Stimulated activated effector memory CD8-positive, alpha-beta T cell treated with anti-CD3 and anti-CD28 coated beads, Interleukin-12 subunit alpha, Interleukin-12 subunit beta, amount 100 ng/mL, for 72 hours (primary cell): ENCODE data around the gene SPDYC.
A peak's percentile ranks its signal among the peaks of the same experiment; 100 is the strongest.

Source experiments
- ATAC-seq: fragments of 150-1000 bp; cut with Tn5 transposase; 2 replicates; pipeline ENCODE4 v1.10.0; 2021
- DNase-seq, 2 donors: peaks; one replicate each; pipeline ENCODE4 v3.0.0; 2021 to 2022; ENCODE audit warnings: low spot score in 2 of 2
- H3K27ac Mint-ChIP-seq: one replicate; pipeline ENCODE4 v1.8.0; 2022; ENCODE audit warnings: mild to moderate bottlenecking, mixed read lengths
- H3K36me3 Mint-ChIP-seq: one replicate; pipeline ENCODE4 v1.8.0; 2022; ENCODE audit warnings: mild to moderate bottlenecking, mixed read lengths
- H3K4me1 Mint-ChIP-seq: one replicate; pipeline ENCODE4 v1.8.0; 2022; ENCODE audit warnings: mixed read lengths
- H3K4me3 Mint-ChIP-seq: one replicate; pipeline ENCODE4 v1.8.0; 2022; ENCODE audit warnings: mild to moderate bottlenecking, mixed read lengths
- H3K9me3 Mint-ChIP-seq: one replicate; pipeline ENCODE4 v1.8.0; 2022; ENCODE audit warnings: mixed read lengths

SPDYC gene

DNA sequence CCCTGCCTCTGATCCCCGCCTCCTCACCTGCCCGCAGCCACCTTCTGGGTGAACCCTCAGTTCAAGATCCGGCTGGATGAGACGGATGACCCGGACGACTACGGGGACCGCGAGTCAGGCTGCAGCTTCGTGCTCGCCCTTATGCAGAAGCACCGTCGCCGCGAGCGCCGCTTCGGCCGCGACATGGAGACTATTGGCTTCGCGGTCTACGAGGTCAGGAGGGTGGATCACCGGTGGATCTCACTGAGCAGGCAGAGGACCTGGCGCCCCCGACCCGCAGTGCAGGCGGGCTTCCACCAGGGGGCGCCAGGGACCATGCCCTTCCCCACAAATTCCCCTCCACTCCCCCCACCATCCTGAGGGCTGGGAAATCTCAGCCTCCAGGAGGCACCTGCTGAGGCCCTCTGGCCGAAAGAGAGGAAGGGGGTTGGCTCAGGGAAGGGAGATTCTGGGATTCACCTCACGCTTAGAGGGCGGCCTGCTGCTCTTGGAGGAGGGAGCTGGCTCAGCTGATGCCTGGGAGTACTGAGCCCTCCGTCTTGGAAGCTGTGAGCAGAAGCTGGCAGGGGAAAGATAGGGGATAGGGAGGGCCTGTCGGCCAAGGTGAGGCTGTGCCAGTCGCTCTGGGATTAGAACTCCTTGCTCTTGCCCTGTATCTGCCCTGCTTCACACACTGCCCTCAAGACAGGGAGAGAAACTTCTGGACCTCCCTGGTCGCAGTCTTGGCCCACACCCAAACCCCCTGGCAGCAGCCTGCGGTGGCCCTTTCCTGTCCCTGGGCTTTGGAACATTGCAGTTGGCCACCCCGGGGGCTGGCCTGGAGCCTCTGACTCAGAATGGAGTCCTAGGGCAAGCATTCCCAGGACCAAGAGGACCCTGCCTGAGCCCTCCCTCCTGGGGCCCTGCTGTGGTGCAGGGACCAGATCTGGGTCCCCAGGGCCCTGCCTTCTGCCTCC, 34.9 kb downstream of the SPDYC start:
- Mint-ChIP-seq H3K4me3 (no peak overlapping the region), H3K27ac (peak overlapping the region; percentile 56), H3K36me3 (peaks cover 57% of the 10 kb centered on the region), H3K9me3 (no peaks in the 10 kb centered on the region), H3K4me1 (peaks cover 22% of the 10 kb centered on the region)
- DNase-seq (peak; percentile 40 to 79), ATAC-seq (peak; percentile 65)

DNA sequence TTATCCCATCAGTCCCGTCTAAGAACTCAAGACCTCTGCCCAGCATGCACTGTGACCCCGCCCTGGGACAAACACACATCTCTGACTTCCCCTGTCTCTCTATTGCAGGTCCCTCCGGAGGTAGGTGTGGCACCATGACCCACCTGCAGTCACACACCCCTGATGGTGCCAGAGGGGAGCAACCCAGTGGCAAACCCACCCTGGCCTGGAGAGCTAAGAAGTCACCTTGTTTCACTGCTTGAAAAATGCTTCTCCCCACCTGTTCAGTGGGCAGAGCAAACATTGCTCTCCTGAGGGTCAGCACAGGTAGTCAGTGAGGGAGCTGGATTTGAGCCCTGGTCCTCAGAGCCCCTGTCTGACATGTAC, 35.6 kb downstream of the SPDYC start:
- Mint-ChIP-seq H3K27ac (no peak overlapping the region), H3K36me3 (peaks cover 57% of the 10 kb centered on the region), H3K4me1 (peaks cover 22% of the 10 kb centered on the region), H3K4me3 (no peak overlapping the region), H3K9me3 (no peaks in the 10 kb centered on the region)
- DNase-seq (no peak), ATAC-seq (no peak)

DNA sequence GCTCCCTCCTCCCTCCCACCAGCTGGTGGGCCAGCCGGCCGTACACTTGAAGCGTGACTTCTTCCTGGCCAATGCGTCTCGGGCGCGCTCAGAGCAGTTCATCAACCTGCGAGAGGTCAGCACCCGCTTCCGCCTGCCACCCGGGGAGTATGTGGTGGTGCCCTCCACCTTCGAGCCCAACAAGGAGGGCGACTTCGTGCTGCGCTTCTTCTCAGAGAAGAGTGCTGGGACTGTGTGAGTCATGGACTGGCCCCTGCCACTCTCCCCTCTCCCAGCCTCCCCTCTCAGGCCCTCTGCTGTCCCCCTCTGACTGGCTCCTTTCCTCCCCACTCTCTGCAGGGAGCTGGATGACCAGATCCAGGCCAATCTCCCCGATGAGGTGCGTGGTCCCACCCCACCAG, 36.4 kb downstream of the SPDYC start:
- Mint-ChIP-seq H3K27ac (no peak overlapping the region), H3K4me1 (peaks cover 22% of the 10 kb centered on the region), H3K36me3 (peaks cover 57% of the 10 kb centered on the region), H3K9me3 (no peaks in the 10 kb centered on the region), H3K4me3 (no peak overlapping the region)
- ATAC-seq, result no peak
- no peak for DNase-seq

DNA sequence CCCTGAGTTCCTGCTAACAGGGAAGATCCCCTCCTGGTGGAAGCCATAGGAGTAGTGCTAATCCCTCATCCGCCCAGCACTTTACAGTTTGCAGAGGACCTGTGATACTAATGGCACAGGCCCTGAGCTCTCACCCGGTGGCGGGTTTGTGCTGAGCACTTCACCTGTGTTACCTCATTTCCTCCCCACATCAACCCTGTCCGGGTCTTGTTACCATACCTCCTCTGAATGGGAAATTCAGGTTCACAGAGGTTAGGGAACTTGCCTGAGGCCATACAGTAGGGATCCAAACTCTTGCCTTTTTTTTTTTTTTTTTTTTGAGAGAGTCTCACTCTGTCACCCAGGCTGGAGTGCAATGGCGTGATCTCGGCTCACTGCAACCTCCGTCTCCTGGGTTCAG, 36.9 kb downstream of the SPDYC start:
- H3K4me3 Mint-ChIP-seq, result no peak overlapping the region
- no peak overlapping the region for H3K27ac Mint-ChIP-seq
- peaks cover 22% of the 10 kb centered on the region for H3K4me1 Mint-ChIP-seq
- no peak for ATAC-seq
- no peak for DNase-seq
- peaks cover 60% of the 10 kb centered on the region for H3K36me3 Mint-ChIP-seq
- H3K9me3 Mint-ChIP-seq, result no peaks in the 10 kb centered on the region

DNA sequence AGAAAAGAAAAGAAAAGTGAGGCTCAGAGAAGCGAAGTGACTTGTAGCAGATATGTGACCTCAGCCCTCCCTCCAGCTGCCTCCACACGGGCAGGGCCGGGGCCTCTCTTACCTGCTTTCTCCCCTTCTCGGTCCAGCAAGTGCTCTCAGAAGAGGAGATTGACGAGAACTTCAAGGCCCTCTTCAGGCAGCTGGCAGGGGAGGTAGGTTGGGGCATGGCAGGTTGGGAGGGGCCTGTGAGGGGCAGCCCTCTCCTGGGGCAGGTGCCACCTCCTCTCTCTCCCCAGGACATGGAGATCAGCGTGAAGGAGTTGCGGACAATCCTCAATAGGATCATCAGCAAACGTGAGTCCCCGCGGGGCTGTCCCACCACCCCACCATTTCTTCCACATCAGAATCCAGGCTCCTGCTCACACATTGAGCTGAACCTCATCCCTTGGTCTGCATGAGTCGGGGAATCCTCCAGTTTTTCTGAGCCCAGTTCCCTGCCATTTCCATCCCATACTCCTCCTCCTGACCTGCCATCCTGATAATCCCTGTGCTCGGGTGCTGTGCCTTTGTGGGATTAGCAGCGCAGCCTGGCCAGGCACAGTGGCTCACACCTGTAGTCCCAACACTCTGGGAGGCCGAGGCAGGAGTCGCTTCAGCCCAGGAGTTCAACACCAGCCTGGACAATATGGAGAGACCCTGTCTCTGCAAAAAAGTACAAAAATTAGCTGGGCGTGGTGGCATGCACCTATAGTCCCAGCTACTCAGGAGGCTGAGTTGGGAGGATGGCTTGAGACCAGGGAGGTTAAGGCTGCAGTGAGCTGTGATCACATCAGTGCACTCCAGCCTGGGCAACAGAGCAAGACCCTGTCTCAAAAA, 38.1 kb downstream of the SPDYC start:
- Mint-ChIP-seq H3K9me3 (no peaks in the 10 kb centered on the region), H3K4me3 (no peak overlapping the region), H3K4me1 (peaks cover 27% of the 10 kb centered on the region), H3K27ac (peak overlapping the region; percentile 35), H3K36me3 (peaks cover 57% of the 10 kb centered on the region)
- DNase-seq (no peak), ATAC-seq (no peak)

DNA sequence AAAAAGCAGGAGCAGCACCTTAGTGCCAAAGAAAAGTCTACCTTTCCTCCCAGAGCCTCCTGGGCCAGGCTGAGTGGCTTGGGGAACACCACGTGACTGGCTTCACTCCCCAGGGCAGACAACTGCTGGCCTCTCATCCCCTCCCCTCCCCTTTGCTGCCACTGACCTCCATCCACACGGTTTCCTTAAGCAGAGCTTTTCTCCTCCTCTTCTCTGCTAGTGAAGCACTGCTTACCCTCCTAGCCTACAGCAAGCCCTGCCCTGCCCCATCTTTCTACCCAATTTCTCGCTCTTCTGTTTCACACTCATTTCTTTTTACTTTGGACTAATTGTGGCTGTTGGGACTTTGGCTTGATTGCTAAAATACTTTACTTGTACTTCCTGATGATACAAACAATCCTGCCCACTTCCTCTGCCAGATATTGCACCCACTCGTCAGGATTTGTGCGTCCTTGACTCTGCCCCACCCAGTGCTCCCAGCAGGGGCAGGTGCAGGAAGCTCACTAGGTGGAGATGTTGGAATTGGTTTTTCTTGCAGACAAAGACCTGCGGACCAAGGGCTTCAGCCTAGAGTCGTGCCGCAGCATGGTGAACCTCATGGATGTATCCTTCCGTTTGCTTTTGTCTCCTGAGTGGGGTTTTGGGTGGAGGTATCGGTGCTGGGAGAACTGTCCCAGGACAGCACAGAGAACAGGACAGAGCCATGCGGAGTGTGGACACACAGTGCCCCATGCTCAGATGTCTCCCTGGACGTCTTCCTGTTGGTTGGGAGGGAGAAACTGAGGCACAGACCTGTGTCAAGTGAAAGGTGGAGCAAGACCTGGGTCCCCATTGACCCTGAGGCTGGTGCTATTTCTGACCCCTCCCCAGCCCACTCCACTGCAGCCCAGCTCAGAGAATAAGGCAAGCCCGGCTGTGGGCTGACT, 39.0 kb downstream of the SPDYC start:
- Mint-ChIP-seq H3K4me1 (peaks cover 34% of the 10 kb centered on the region), H3K4me3 (no peak overlapping the region), H3K9me3 (no peaks in the 10 kb centered on the region), H3K36me3 (peaks cover 52% of the 10 kb centered on the region), H3K27ac (peak overlapping the region; percentile 35)
- ATAC-seq (no peak), DNase-seq (no peak)

DNA sequence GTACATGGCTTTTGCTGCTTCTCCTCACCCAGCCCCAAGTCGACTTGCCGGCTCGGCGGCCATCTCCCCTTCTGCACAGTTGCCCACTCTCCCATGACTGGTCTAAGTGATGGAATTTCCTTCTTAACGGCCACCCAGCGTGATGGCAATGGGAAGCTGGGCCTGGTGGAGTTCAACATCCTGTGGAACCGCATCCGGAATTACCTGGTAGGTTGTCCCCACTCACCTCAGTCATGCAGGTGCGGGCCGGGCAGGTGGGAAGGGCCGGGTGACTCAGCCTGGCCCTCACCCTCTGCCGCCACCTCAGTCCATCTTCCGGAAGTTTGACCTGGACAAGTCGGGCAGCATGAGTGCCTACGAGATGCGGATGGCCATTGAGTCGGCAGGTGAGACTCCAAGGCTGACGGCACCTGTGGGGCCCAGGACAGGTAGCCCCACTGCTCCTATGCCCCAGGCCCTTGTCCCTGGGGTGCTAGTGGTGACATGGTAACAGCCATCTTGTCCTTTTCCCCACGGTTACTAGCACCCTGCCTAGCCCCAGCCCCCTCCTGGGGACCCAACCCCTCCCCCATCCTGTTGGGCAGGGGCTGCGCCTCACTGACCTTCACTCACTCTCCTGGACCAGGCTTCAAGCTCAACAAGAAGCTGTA, 39.8 kb downstream of the SPDYC start:
- H3K4me1 Mint-ChIP-seq, result peaks cover 34% of the 10 kb centered on the region
- ATAC-seq, result no peak

DNA sequence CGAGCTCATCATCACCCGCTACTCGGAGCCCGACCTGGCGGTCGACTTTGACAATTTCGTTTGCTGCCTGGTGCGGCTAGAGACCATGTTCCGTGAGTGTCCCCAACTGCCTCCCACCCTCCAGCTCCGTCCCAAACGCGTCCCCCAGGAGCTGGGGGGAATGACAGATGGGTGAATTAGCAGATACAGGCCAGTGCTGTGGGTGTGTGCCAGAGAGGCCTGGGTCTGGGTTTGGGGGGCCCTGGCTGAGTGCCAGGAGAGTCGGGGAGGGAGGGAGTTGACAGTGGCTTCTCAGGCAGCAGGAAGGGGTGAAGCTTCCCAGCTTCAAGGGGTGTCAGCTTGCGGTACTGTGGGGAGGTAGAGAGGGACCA, 40.3 kb downstream of the SPDYC start:
- H3K4me3 Mint-ChIP-seq, result no peak overlapping the region
- H3K36me3 Mint-ChIP-seq, result peaks cover 56% of the 10 kb centered on the region
- ATAC-seq (no peak), DNase-seq (no peak)
- H3K9me3 Mint-ChIP-seq, result no peaks in the 10 kb centered on the region
- peaks cover 34% of the 10 kb centered on the region for H3K4me1 Mint-ChIP-seq
- H3K27ac Mint-ChIP-seq, result no peak overlapping the region

More for the DNA sequence above, 39.8 kb downstream of the SPDYC start:
- H3K27ac Mint-ChIP-seq, result no peak overlapping the region
- H3K36me3 Mint-ChIP-seq, result peaks cover 52% of the 10 kb centered on the region
- DNase-seq, result no peak
- H3K9me3 Mint-ChIP-seq, result no peaks in the 10 kb centered on the region
- H3K4me3 Mint-ChIP-seq, result no peak overlapping the region

DNA sequence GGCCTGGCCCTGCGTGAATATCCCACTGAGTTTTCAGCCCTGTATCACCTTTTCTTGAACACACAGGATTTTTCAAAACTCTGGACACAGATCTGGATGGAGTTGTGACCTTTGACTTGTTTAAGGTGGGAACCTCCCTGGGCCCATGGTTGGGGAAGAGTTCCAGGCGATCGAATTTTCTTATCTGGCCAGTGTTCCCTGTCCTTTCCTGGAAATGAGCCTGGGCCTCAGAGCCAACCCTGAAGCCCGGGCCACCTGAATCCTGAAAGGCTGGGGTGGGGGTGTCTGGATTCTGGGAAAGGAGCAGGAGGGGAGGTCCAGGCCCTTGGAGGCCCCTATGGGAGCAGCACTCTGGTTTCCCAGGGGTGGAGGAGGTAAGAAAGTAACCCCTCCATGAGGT, 40.7 kb downstream of the SPDYC start:
- Mint-ChIP-seq H3K9me3 (peaks cover 3% of the 10 kb centered on the region), H3K36me3 (peaks cover 60% of the 10 kb centered on the region), H3K27ac (no peak overlapping the region), H3K4me1 (peaks cover 38% of the 10 kb centered on the region), H3K4me3 (no peak overlapping the region)
- DNase-seq (no peak), ATAC-seq (no peak)

DNA sequence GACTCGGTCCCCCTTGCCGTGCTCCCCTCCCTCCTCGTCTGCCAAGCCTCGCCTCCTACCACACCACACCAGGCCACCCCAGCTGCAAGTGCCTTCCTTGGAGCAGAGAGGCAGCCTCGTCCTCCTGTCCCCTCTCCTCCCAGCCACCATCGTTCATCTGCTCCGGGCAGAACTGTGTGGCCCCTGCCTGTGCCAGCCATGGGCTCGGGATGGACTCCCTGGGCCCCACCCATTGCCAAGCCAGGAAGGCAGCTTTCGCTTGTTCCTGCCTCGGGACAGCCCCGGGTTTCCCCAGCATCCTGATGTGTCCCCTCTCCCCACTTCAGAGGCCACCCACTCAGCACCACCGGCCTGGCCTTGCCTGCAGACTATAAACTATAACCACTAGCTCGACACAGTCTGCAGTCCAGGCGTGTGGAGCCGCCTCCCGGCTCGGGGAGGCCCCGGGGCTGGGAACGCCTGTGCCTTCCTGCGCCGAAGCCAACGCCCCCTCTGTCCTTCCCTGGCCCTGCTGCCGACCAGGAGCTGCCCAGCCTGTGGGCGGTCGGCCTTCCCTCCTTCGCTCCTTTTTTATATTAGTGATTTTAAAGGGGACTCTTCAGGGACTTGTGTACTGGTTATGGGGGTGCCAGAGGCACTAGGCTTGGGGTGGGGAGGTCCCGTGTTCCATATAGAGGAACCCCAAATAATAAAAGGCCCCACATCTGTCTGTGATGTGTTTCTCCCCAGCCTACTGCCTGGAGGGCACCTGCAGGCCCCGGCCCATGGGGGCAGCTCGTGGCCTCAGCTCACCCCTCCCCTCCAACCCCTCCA, 41.5 kb downstream of the SPDYC start:
- H3K4me3 Mint-ChIP-seq, result no peak overlapping the region
- no peak for ATAC-seq

DNA sequence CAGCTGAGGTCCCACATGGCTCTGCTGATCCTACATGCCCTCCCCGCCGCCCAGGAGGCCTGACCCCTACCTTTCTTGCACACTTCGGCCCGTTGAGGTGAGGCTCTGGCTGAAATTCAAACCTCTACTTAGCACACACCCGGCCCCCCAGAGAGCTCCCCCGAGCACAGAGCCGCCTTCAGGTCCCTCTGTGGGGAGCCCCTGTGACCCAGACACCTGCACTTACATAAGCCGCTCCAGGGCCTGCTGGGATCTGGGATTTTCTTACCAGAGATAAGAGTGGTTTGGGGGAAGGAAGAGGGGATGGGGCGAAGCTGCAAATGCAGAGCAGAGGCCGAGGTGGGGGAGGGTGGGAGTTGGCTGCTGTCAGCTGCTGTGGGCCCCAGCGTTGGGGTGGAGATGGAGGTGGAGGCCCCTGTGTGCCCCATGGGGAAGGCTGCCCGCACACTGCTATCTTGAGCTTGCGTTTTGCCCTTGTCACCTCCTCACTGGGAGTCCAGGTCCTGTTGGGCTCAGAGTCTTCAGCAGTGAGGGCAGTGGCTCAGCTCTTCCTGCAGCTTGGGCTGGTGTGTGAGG, 42.3 kb downstream of the SPDYC start:
- ATAC-seq (no peak), DNase-seq (no peak)
- Mint-ChIP-seq H3K4me3 (no peak overlapping the region), H3K27ac (no peak overlapping the region), H3K36me3 (peaks cover 66% of the 10 kb centered on the region), H3K4me1 (peaks cover 49% of the 10 kb centered on the region), H3K9me3 (peaks cover 4% of the 10 kb centered on the region)

More for the DNA sequence above, 41.5 kb downstream of the SPDYC start:
- Mint-ChIP-seq H3K27ac (peak overlapping the region; percentile 74), H3K36me3 (peaks cover 66% of the 10 kb centered on the region), H3K9me3 (peaks cover 4% of the 10 kb centered on the region), H3K4me1 (peaks cover 43% of the 10 kb centered on the region)
- no peak for DNase-seq

DNA sequence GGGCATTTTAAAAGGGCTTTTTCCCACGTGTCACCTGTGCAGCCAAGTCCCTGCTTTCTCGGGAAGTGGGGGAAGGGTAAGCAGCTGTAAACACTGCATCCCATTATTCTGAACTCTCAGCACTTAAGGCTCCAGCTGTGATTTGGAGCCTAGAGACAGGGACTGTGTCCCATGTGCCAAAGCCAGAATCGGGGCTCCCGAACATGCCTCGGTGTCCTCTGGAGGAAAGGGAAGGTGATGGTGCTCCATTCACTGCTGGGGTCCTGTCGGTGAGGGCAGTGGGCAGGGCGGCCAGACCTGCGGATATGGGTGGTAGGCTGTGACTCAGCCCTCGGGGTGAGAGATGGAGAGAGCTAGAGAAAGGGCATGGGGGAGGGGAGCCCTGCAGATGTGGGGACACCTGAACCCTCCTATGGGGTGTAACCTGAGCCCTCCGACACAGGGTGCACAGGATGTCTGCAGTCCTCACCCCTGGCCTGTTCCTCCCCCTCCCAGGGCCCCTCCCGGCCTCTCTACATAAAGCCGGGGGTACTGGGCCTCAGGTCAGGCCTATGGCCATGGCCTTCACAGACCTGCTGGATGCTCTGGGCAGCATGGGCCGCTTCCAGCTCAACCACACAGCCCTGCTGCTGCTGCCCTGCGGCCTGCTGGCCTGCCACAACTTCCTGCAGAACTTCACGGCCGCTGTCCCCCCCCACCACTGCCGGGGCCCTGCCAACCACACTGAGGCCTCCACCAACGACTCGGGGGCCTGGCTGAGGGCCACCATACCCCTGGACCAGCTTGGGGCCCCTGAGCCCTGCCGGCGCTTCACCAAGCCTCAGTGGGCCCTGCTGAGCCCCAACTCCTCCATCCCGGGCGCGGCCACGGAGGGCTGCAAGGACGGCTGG, 43.5 kb downstream of the SPDYC start:
- H3K4me3 Mint-ChIP-seq, result no peak overlapping the region
- ATAC-seq (peak; percentile 40), DNase-seq (peak in 1 of 2 donors; percentile 65)
- H3K36me3 Mint-ChIP-seq, result peaks cover 67% of the 10 kb centered on the region
- H3K27ac Mint-ChIP-seq, result peak overlapping the region; percentile 29
- peaks cover 4% of the 10 kb centered on the region for H3K9me3 Mint-ChIP-seq
- peaks cover 50% of the 10 kb centered on the region for H3K4me1 Mint-ChIP-seq
